Peyer's patch (tissue), 4 donors: ENCODE results near the gene C4orf36. TPM values are rescaled to one million over a fixed set of nuclear protein-coding genes. Genes with fewer than 3 reads are reported as not detected.

ENCODE experiments used
- DNase-seq, 3 donors: peaks; one replicate each; pipeline ENCODE4 v3.0.0-alpha.2; 2017 to 2019
- H3K27ac ChIP-seq, 4 donors: fragments of 200-600 bp; sonication (generic); one replicate each; pipeline ENCODE4 v1.5.1; 2016 to 2019
- H3K27me3 ChIP-seq, 2 donors: fragments of 200-600 bp; sonication (generic); one replicate each; pipeline ENCODE4 v1.5.1; 2019
- H3K36me3 ChIP-seq, 3 donors: fragments of 200-600 bp; sonication (generic); one replicate each; pipeline ENCODE4 v1.5.1; 2016 to 2019
- H3K4me1 ChIP-seq, 4 donors: fragments of 200-600 bp; sonication (generic); one replicate each; pipeline ENCODE4 v1.5.1; 2016 to 2019
- H3K4me3 ChIP-seq, 4 donors: fragments of 200-600 bp; sonication (generic); 1 replicate in 3 of 4; 2 replicates in 1 of 4; pipeline ENCODE4 v1.5.1; 2016 to 2019; ENCODE audit warnings: mild to moderate bottlenecking in 1 of 4
- H3K9me3 ChIP-seq, 4 donors: fragments of 200-600 bp; sonication (generic); one replicate each; pipeline ENCODE4 v1.5.1; 2016 to 2019; ENCODE audit warnings: mild to moderate bottlenecking in 1 of 4
- CTCF ChIP-seq, 6 experiments: fragments of 450-650 bp in 4 of 6; fragments of 200-600 bp in 2 of 6; sonication (generic) in 1 of 6; IDR thresholded peaks; one replicate each; pipeline ENCODE4 v1.5.1; 2017 to 2019; ENCODE audit warnings: antibody characterized with exemption in 6 of 6, mild to moderate bottlenecking in 3 of 6, moderate library complexity in 1 of 6
- POLR2A ChIP-seq, 2 donors: fragments of 450-650 bp; IDR thresholded peaks; one replicate each; pipeline ENCODE4 v1.5.1; 2017; ENCODE audit warnings: antibody characterized with exemption in 2 of 2, mild to moderate bottlenecking in 2 of 2, moderate library complexity in 2 of 2
- total RNA-seq, 4 donors: library from RNA; depleted of rRNA; stranded (reverse); fragments of >200 nt; gene quantifications; one replicate each; pipeline ENCODE4 v1.1.0, GENCODE V29; 2016

C4orf36 gene
- total RNA-seq, 4 donors from 2014 or later: 1.7 to 6.6 TPM; not detected in 2

- DNase-seq: no peak
- Histone ChIP-seq H3K4me1 (no peaks in the 10 kb centered on the region), H3K27ac (no peak overlapping the region), H3K9me3 (no peaks in the 10 kb centered on the region), H3K4me3 (no peak overlapping the region), H3K36me3 (no peaks in the 10 kb centered on the region), H3K27me3 (no peaks in the 10 kb centered on the region)
- no peak for TF ChIP-seq CTCF (IDR thresholded peaks at IDR 0.05)
- TF ChIP-seq POLR2A (IDR thresholded peaks at IDR 0.05): no peak
Observed at GRCh38 chr4:86834901-86835300, 57.3 kb downstream of the C4orf36 start.

GRCh38 chr4:86833615-86834014 lies 58.6 kb downstream of the C4orf36 start:
- Histone ChIP-seq H3K36me3 (no peaks in the 10 kb centered on the region), H3K27me3 (no peaks in the 10 kb centered on the region), H3K9me3 (no peaks in the 10 kb centered on the region), H3K27ac (no peak overlapping the region), H3K4me1 (no peaks in the 10 kb centered on the region), H3K4me3 (no peak overlapping the region)
- no peak for DNase-seq
- TF ChIP-seq POLR2A (IDR thresholded peaks at IDR 0.05) (no peak), CTCF (IDR thresholded peaks at IDR 0.05) (no peak)

- Histone ChIP-seq H3K9me3 (no peaks in the 10 kb centered on the region), H3K4me1 (no peaks in the 10 kb centered on the region), H3K4me3 (no peak overlapping the region), H3K36me3 (no peaks in the 10 kb centered on the region), H3K27me3 (no peaks in the 10 kb centered on the region), H3K27ac (no peak overlapping the region)
- no peak for TF ChIP-seq POLR2A (IDR thresholded peaks at IDR 0.05)
- no peak for TF ChIP-seq CTCF (IDR thresholded peaks at IDR 0.05)
- DNase-seq: no peak
Observed at GRCh38 chr4:86831262-86832130, 60.7 kb downstream of the C4orf36 start.

Other genes starting within 250 kb of the C4orf36 start
- gene SLC10A6, start 43.0 kb downstream of the C4orf36 start, total RNA-seq: under 1 TPM in 1 of 4 donors, not detected in 3; 0.54 TPM
- gene AFF1, start 42.6 kb upstream of the C4orf36 start, total RNA-seq: 100 to 1,000 TPM in 3 of 4 donors, 10 to 100 TPM in 1; 72.5 to 128 (median 108) TPM